ENCODE measurements around the gene RGCC.

RGCC gene, protein sequence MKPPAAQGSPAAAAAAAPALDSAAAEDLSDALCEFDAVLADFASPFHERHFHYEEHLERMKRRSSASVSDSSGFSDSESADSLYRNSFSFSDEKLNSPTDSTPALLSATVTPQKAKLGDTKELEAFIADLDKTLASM

GRCh38 chr13:41456768-41457588 is at the start of gene RGCC:
RGCC (plus strand) TSS chr13:41457550; CDS start chr13:41457708, 158 bp downstream.
- H3K4me3 ChIP-seq (ENCODE audit: low read depth, low read length), result peak within 1 kb of the TSS; percentile 59
- TF ChIP-seq, protein P1, sequence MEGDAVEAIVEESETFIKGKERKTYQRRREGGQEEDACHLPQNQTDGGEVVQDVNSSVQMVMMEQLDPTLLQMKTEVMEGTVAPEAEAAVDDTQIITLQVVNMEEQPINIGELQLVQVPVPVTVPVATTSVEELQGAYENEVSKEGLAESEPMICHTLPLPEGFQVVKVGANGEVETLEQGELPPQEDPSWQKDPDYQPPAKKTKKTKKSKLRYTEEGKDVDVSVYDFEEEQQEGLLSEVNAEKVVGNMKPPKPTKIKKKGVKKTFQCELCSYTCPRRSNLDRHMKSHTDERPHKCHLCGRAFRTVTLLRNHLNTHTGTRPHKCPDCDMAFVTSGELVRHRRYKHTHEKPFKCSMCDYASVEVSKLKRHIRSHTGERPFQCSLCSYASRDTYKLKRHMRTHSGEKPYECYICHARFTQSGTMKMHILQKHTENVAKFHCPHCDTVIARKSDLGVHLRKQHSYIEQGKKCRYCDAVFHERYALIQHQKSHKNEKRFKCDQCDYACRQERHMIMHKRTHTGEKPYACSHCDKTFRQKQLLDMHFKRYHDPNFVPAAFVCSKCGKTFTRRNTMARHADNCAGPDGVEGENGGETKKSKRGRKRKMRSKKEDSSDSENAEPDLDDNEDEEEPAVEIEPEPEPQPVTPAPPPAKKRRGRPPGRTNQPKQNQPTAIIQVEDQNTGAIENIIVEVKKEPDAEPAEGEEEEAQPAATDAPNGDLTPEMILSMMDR (IDR thresholded peaks at IDR 0.05; ENCODE audit: low read depth, low read length), result no peak
- peak; percentile 61 for DNase-seq (ENCODE audit: low read depth, low spot score)
- in situ Hi-C loops (cut with HindIII; ENCODE audit: low sequenced_read_pairs), result no loop called here

DNA sequence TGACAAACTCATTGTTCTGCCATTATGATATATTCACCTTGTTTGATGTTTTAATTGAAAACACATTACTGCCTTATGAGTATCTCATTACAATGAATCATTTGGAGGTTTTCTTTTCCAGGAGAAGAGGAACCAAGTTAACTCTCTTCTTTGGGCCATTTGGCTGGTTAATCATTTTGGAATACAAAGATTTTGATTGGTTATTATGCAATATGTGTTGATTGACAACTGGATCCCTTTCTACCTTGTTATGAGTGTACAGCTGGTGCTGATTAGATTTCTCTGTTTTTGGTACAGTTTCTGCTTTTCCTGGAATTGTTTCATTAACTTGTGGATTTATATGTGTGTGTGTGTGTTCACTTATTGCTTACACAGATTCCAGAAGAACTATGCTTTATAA is 49.2 kb upstream of the RGCC start:
- in situ Hi-C loops (cut with HindIII; ENCODE audit: low sequenced_read_pairs), result no loop called here
- TF ChIP-seq, protein P1 (IDR thresholded peaks at IDR 0.05; ENCODE audit: low read depth, low read length), result no peak
- no peak overlapping the region for H3K4me3 ChIP-seq (ENCODE audit: low read depth, low read length)
- no peak for DNase-seq (ENCODE audit: low read depth, low spot score)

GRCh38 chr13:41408746-41409145 is 48.6 kb upstream of the RGCC start:
- no peak for DNase-seq (ENCODE audit: low read depth, low spot score)
- in situ Hi-C loops (cut with HindIII; ENCODE audit: low sequenced_read_pairs), result no loop called here
- no peak overlapping the region for H3K4me3 ChIP-seq (ENCODE audit: low read depth, low read length)
- TF ChIP-seq, protein P1 (IDR thresholded peaks at IDR 0.05; ENCODE audit: low read depth, low read length), result no peak

DNA sequence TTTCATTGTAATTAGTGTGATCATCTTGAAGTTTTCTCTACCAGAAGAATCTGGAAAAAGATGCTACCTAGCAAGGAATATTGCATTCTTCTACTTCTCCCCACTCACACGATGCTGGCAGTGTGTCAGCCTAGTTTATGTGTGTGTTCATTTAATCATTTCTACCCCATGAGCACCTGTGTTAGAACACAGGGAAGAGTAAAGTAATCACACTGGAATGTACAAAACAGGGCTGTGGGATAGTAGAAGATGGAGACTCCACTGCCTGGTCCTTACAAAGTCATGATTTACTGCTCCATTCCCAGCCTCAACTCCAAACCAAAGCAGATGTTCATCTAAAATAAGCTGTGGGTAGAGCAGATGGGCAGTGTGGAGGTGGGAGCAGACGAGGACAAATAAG is 47.7 kb upstream of the RGCC start:
- no peak overlapping the region for H3K4me3 ChIP-seq (ENCODE audit: low read depth, low read length)
- DNase-seq (ENCODE audit: low read depth, low spot score), result no peak
- in situ Hi-C loops (cut with HindIII; ENCODE audit: low sequenced_read_pairs), result no loop called here
- TF ChIP-seq, protein P1 (IDR thresholded peaks at IDR 0.05; ENCODE audit: low read depth, low read length), result no peak

GRCh38 chr13:41411060-41411459 is 46.3 kb upstream of the RGCC start:
- DNase-seq (ENCODE audit: low read depth, low spot score), result no peak
- TF ChIP-seq, protein P1 (IDR thresholded peaks at IDR 0.05; ENCODE audit: low read depth, low read length), result no peak
- in situ Hi-C loops (cut with HindIII; ENCODE audit: low sequenced_read_pairs), result no loop called here
- no peak overlapping the region for H3K4me3 ChIP-seq (ENCODE audit: low read depth, low read length)

GRCh38 chr13:41411522-41411921 is 45.8 kb upstream of the RGCC start:
- TF ChIP-seq, protein P1 (IDR thresholded peaks at IDR 0.05; ENCODE audit: low read depth, low read length), result peak; percentile 53
- DNase-seq (ENCODE audit: low read depth, low spot score), result peak; percentile 73
- H3K4me3 ChIP-seq (ENCODE audit: low read depth, low read length), result no peak overlapping the region
- in situ Hi-C loops (cut with HindIII; ENCODE audit: low sequenced_read_pairs), result no loop called here
